Mesendoderm (in vitro differentiated cells): ENCODE results near the gene ARHGEF17.

Source experiments
- DNase-seq: peaks from one replicate; pipeline ENCODE4 v3.0.0; 2013
- H2AK5ac ChIP-seq: 2 replicates; pipeline ENCODE4 v1.6.1; 2013; ENCODE audit warnings: low read length, inconsistent platforms
- H2BK120ac ChIP-seq: 2 replicates; pipeline ENCODE4 v1.6.1; 2013; ENCODE audit warnings: low read depth, mild to moderate bottlenecking, low read length, moderate library complexity, mixed read lengths
- H2BK15ac ChIP-seq: replicated peaks from 2 replicates; pipeline ENCODE4 v1.6.1; 2013; ENCODE audit warnings: low read depth, mild to moderate bottlenecking, moderate library complexity
- H2BK5ac ChIP-seq: 2 replicates; pipeline ENCODE4 v1.6.1; 2013; ENCODE audit warnings: low read length, inconsistent platforms
- H3K18ac ChIP-seq: 2 replicates; pipeline ENCODE4 v1.6.1; 2013; ENCODE audit warnings: mild to moderate bottlenecking, low read length, mixed read lengths
- H3K23ac ChIP-seq: one replicate; pipeline ENCODE4 v1.6.1; 2013; ENCODE audit warnings: low read length
- H3K27ac ChIP-seq: 2 replicates; pipeline ENCODE4 v1.5.1; 2013; ENCODE audit warnings: low read depth, mild to moderate bottlenecking, inconsistent platforms, low read length, moderate library complexity
- H3K27me3 ChIP-seq: 2 replicates; pipeline ENCODE4 v1.6.1; 2013; ENCODE audit warnings: low read length, control low read depth, mild to moderate bottlenecking, inconsistent platforms; ENCODE audit not compliant: insufficient read depth, poor library complexity
- H3K36me3 ChIP-seq: 2 replicates; pipeline ENCODE4 v1.6.1; 2013; ENCODE audit warnings: low read length, inconsistent platforms; ENCODE audit not compliant: control insufficient read depth, insufficient read depth
- H3K4ac ChIP-seq: one replicate; pipeline ENCODE4 v1.6.1; 2013; ENCODE audit warnings: low read depth, mild to moderate bottlenecking, low read length, moderate library complexity
- H3K4me1 ChIP-seq: 2 replicates; pipeline ENCODE4 v1.6.1; 2013; ENCODE audit warnings: low read depth, low read length, inconsistent platforms; ENCODE audit not compliant: control insufficient read depth
- H3K4me2 ChIP-seq: 2 replicates; pipeline ENCODE4 v1.6.1; 2013; ENCODE audit warnings: low read length
- H3K4me3 ChIP-seq: 2 replicates; pipeline ENCODE4 v1.5.1; 2013; ENCODE audit warnings: mild to moderate bottlenecking, low read length
- H3K56ac ChIP-seq: one replicate; pipeline ENCODE4 v1.6.1; 2013; ENCODE audit warnings: low read length
- H3K79me1 ChIP-seq: 2 replicates; pipeline ENCODE4 v1.6.1; 2013; ENCODE audit warnings: low read length, inconsistent platforms
- H3K79me2 ChIP-seq: 2 replicates; pipeline ENCODE4 v1.6.1; 2013; ENCODE audit warnings: mild to moderate bottlenecking, low read length; ENCODE audit not compliant: control insufficient read depth, insufficient read depth
- H3K9ac ChIP-seq: 2 replicates; pipeline ENCODE4 v1.6.1; 2013; ENCODE audit warnings: low read length, inconsistent platforms
- H4K5ac ChIP-seq: one replicate; pipeline ENCODE4 v1.6.1; 2013; ENCODE audit warnings: low read length
- H4K8ac ChIP-seq: one replicate; pipeline ENCODE4 v1.6.1; 2013; ENCODE audit warnings: low read depth, mild to moderate bottlenecking, control low read depth, low read length, moderate library complexity
- WGBS: extraction: QIAGEN DNeasy Blood & Tissue Kit; methylation state at CpG from one replicate; pipeline ENCODE4 v1.1.7; 2013; ENCODE audit warnings: low lambda C conversion rate, missing lambda C conversion rate; ENCODE audit not compliant: insufficient coverage; ENCODE audit errors: extremely low coverage; 5-methylcytosine and 5-hydroxymethylcytosine counted together

The ARHGEF17 gene

GRCh38 chr11:73335204-73335923 lies 27.3 kb downstream of the ARHGEF17 start:
- H2BK15ac ChIP-seq: no peak overlapping the region
- no peak overlapping the region for H2AK5ac ChIP-seq
- no peak overlapping the region for H4K8ac ChIP-seq
- no CpG with 5 or more reads among the region's 4 CpGs for WGBS
- H3K9ac ChIP-seq: peak overlapping the region; percentile 42
- peak overlapping the region; percentile 63 for H3K56ac ChIP-seq
- H3K36me3 ChIP-seq: no peaks in the 10 kb centered on the region
- no peak overlapping the region for H4K5ac ChIP-seq
- no peak overlapping the region for H3K4ac ChIP-seq
- H2BK120ac ChIP-seq: no peak overlapping the region
- DNase-seq: peak; percentile 86
- no peaks in the 10 kb centered on the region for H3K79me1 ChIP-seq
- H3K27ac ChIP-seq: peak overlapping the region; percentile 49
- H3K23ac ChIP-seq: no peak overlapping the region
- no peak overlapping the region for H3K4me3 ChIP-seq
- no peak overlapping the region for H2BK5ac ChIP-seq
- H3K4me1 ChIP-seq: peaks cover 13% of the 10 kb centered on the region
- H3K79me2 ChIP-seq: no peaks in the 10 kb centered on the region
- H3K27me3 ChIP-seq: no peaks in the 10 kb centered on the region
- no peak overlapping the region for H3K18ac ChIP-seq
- no peak overlapping the region for H3K4me2 ChIP-seq

- Histone ChIP-seq H2BK5ac (no peak overlapping the region), H3K4me1 (peaks cover 7% of the 10 kb centered on the region), H3K27ac (no peak overlapping the region), H4K8ac (no peak overlapping the region), H2AK5ac (no peak overlapping the region), H2BK120ac (no peak overlapping the region), H3K9ac (no peak overlapping the region), H3K23ac (no peak overlapping the region), H3K4me3 (no peak overlapping the region), H3K79me2 (no peaks in the 10 kb centered on the region), H3K79me1 (no peaks in the 10 kb centered on the region), H3K27me3 (no peaks in the 10 kb centered on the region), H4K5ac (no peak overlapping the region), H3K4ac (no peak overlapping the region), H3K18ac (no peak overlapping the region), H3K4me2 (no peak overlapping the region), H3K56ac (no peak overlapping the region), H3K36me3 (no peaks in the 10 kb centered on the region), H2BK15ac (no peak overlapping the region)
- no CpG with 5 or more reads among the region's 2 CpGs for WGBS
- DNase-seq: no peak
Measured at GRCh38 chr11:73337846-73338245, 29.8 kb downstream of the ARHGEF17 start.

GRCh38 chr11:73338279-73338678 lies 30.2 kb downstream of the ARHGEF17 start:
- Histone ChIP-seq H3K79me2 (no peaks in the 10 kb centered on the region), H3K36me3 (no peaks in the 10 kb centered on the region)

DNA sequence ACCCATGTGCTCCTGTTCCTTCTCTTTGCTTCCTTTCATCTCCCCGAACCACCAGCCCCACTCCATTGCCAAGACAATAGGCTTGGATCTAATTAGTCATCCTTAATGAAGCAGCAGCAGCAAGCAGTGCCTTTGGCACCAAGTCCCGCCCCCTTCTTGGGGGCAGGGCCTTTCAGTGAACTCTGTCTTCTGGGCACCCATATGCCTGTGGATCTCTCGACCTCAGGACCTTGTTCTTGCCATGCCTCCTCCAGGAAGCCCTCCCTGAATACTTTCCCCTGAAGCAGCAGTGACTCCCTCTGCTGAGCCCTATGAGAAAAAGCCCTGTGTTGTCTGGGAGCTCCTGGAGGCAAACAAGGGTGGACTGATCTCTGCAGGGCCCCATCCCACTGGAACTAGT lies 32.1 kb downstream of the ARHGEF17 start:
- no peak overlapping the region for H2BK5ac ChIP-seq
- H3K36me3 ChIP-seq: no peaks in the 10 kb centered on the region
- H3K27me3 ChIP-seq: no peaks in the 10 kb centered on the region
- no peak overlapping the region for H3K56ac ChIP-seq
- no peak overlapping the region for H3K4ac ChIP-seq
- peaks cover 2% of the 10 kb centered on the region for H3K4me1 ChIP-seq
- H3K9ac ChIP-seq: no peak overlapping the region
- no peaks in the 10 kb centered on the region for H3K79me1 ChIP-seq
- no peak overlapping the region for H4K8ac ChIP-seq
- no peak overlapping the region for H3K18ac ChIP-seq
- H3K27ac ChIP-seq: no peak overlapping the region
- H3K23ac ChIP-seq: no peak overlapping the region
- H3K4me3 ChIP-seq: no peak overlapping the region
- no peak overlapping the region for H3K4me2 ChIP-seq
- no peak overlapping the region for H2BK15ac ChIP-seq
- no peak overlapping the region for H2BK120ac ChIP-seq
- no peaks in the 10 kb centered on the region for H3K79me2 ChIP-seq
- no peak overlapping the region for H4K5ac ChIP-seq
- peak; percentile 57 for DNase-seq
- no CpG with 5 or more reads among the region's 3 CpGs for WGBS
- H2AK5ac ChIP-seq: no peak overlapping the region

More at GRCh38 chr11:73338279-73338678, 30.2 kb downstream of the ARHGEF17 start:
- Histone ChIP-seq H2BK120ac (no peak overlapping the region), H4K8ac (no peak overlapping the region), H3K23ac (no peak overlapping the region), H2BK15ac (no peak overlapping the region), H2BK5ac (no peak overlapping the region), H3K4me1 (peaks cover 7% of the 10 kb centered on the region), H3K27ac (no peak overlapping the region), H3K4me3 (no peak overlapping the region), H3K18ac (no peak overlapping the region), H3K79me1 (no peaks in the 10 kb centered on the region), H3K4ac (no peak overlapping the region), H3K27me3 (no peaks in the 10 kb centered on the region), H3K56ac (no peak overlapping the region), H3K4me2 (no peak overlapping the region), H3K9ac (no peak overlapping the region), H2AK5ac (no peak overlapping the region), H4K5ac (no peak overlapping the region)
- WGBS: no CpG with 5 or more reads among the region's 4 CpGs
- no peak for DNase-seq

DNA sequence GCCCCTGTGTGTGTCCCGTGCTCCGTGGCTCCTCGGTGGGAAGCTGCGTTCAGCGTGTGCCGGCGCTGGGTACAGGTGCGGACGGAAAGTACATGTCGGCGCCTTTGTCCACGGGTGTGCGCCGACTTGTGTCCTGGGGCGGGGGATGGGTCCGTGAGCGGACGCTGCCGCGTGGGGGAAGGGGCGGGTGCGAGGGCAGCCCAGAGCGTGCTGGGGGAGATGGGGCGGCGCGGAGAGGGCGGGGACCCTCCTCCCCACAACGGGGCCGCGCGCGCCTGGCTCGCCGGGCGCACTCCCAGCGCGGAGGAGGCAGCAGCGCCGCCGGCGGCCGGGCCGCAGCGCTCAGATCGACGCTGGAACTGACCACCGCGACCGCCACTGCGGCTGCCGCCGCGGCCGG lies 34.6 kb downstream of the ARHGEF17 start:
- WGBS: no CpG with 5 or more reads among the region's 54 CpGs
- H3K4me3 ChIP-seq: no peak overlapping the region

More for the DNA sequence above, 34.6 kb downstream of the ARHGEF17 start:
- Histone ChIP-seq H2AK5ac (no peak overlapping the region), H3K9ac (peak overlapping the region; percentile 37), H2BK120ac (no peak overlapping the region), H3K4me1 (no peaks in the 10 kb centered on the region), H4K5ac (no peak overlapping the region), H3K4me2 (peak overlapping the region; percentile 41), H3K23ac (peak overlapping the region; percentile 29), H3K27me3 (no peaks in the 10 kb centered on the region), H3K56ac (peak overlapping the region; percentile 65), H3K18ac (peak overlapping the region; percentile 20), H3K27ac (no peak overlapping the region), H2BK15ac (no peak overlapping the region), H3K79me1 (no peaks in the 10 kb centered on the region), H3K79me2 (no peaks in the 10 kb centered on the region), H4K8ac (no peak overlapping the region), H2BK5ac (no peak overlapping the region), H3K4ac (no peak overlapping the region), H3K36me3 (no peaks in the 10 kb centered on the region)
- DNase-seq: no peak
